ENCODE results near the gene SEMA3F.

GRCh38 chr3:50150404-50150750 is 4.7 kb upstream of the SEMA3F start:
- TF ChIP-seq EP300 (IDR thresholded peaks at IDR 0.05) = no peak
- no peak for TF ChIP-seq CTCF (IDR thresholded peaks at IDR 0.05)

All from ovary (tissue), 3 donors.